WTC11 (cell line): Measurements from ENCODE around the gene HOXA1. TPM values are rescaled to one million over a fixed set of nuclear protein-coding genes. Genes with fewer than 3 reads are reported as not detected.

ENCODE experiments used
- ATAC-seq: fragments of 200-7000 bp; cut with Tn5 transposase; 2 replicates; pipeline ENCODE4 v1.10.0; 2021; ENCODE audit warnings: mild to moderate bottlenecking, moderate library complexity
- CTCF ChIA-PET: fragments of 300-600 bp; sonication (Branson Sonifier 250); formaldehyde crosslinking; loops from one replicate; lab custom pipeline; 2021; ENCODE audit warnings: antibody characterized with exemption; lab: Charles Lee
- POLR2A ChIA-PET: fragments of 350-600 bp; sonication (Branson Sonifier 250); formaldehyde crosslinking; loops from one replicate; lab custom pipeline; 2021; ENCODE audit warnings: antibody characterized with exemption; lab: Charles Lee
- DNase-seq: peaks from one replicate; pipeline ENCODE4 v3.0.0; 2021; ENCODE audit warnings: low spot score
- H3K27ac Mint-ChIP-seq: 2 replicates; pipeline ENCODE4 v1.8.0; 2021; ENCODE audit warnings: mixed read lengths
- H3K27me3 Mint-ChIP-seq: 2 replicates; pipeline ENCODE4 v1.8.0; 2021; ENCODE audit warnings: low read depth, mild to moderate bottlenecking, moderate library complexity, mixed read lengths
- H3K36me3 Mint-ChIP-seq: 2 replicates; pipeline ENCODE4 v1.8.0; 2021; ENCODE audit warnings: mixed read lengths
- H3K4me1 Mint-ChIP-seq: 2 replicates; pipeline ENCODE4 v1.8.0; 2022; ENCODE audit warnings: mixed read lengths
- H3K4me3 Mint-ChIP-seq: 2 replicates; pipeline ENCODE4 v1.8.0; 2021; ENCODE audit warnings: mild to moderate bottlenecking, moderate library complexity, mixed read lengths
- H3K9me3 Mint-ChIP-seq: 2 replicates; pipeline ENCODE4 v1.8.0; 2021; ENCODE audit warnings: mixed read lengths
- ATF2 ChIP-seq: sonication (generic); formaldehyde crosslinking; IDR thresholded peaks from 2 replicates; pipeline ENCODE4 v1.8.1; 2022; ENCODE audit warnings: low read depth, missing genetic modification reagents, borderline replicate concordance
- GRHL2 ChIP-seq: fragments of 250-450 bp; sonication (Bioruptor Pico); IDR thresholded peaks from 2 replicates; pipeline ENCODE4 v1.8.0; 2022; ENCODE audit warnings: mild to moderate bottlenecking, moderate library complexity; ENCODE audit not compliant: insufficient replicate concordance, severe bottlenecking
- IRF2 ChIP-seq: sonication (generic); formaldehyde crosslinking; IDR thresholded peaks from 2 replicates; pipeline ENCODE4 v1.8.0; 2022; ENCODE audit warnings: low read depth, missing genetic modification reagents, borderline replicate concordance
- KAT7 ChIP-seq: sonication (generic); formaldehyde crosslinking; IDR thresholded peaks from 2 replicates; pipeline ENCODE4 v1.8.1; 2023; ENCODE audit warnings: missing genetic modification reagents, mild to moderate bottlenecking, borderline replicate concordance
- NFE2L1 ChIP-seq: sonication (generic); formaldehyde crosslinking; IDR thresholded peaks from 2 replicates; pipeline ENCODE4 v1.8.1; 2023; ENCODE audit warnings: missing genetic modification reagents
- ZBTB43 ChIP-seq: sonication (generic); formaldehyde crosslinking; IDR thresholded peaks from 2 replicates; pipeline ENCODE4 v1.8.1; 2023; ENCODE audit warnings: mild to moderate bottlenecking, missing genetic modification reagents
- ZNF138 ChIP-seq: sonication (generic); formaldehyde crosslinking; conservative IDR thresholded peaks from 2 replicates; pipeline ENCODE4 v1.8.1; 2022; ENCODE audit warnings: mild to moderate bottlenecking, moderate library complexity, missing genetic modification reagents
- ZNF219 ChIP-seq: sonication (generic); formaldehyde crosslinking; IDR thresholded peaks from 2 replicates; pipeline ENCODE4 v1.8.0; 2023; ENCODE audit warnings: missing genetic modification reagents, mild to moderate bottlenecking, borderline replicate concordance
- ZNF423 ChIP-seq: fragments of 250-450 bp; sonication (Bioruptor Pico); IDR thresholded peaks from 2 replicates; pipeline ENCODE4 v2.1.2; 2022; ENCODE audit warnings: mild to moderate bottlenecking, moderate library complexity
- total RNA-seq: library from RNA; stranded (reverse); gene quantifications from 3 replicates; pipeline ENCODE4 v1.2.3, GENCODE V29; 2021
- TF ChIP-seq, protein P1 (sequence below): fragments of 250-450 bp; sonication (Bioruptor Pico); conservative IDR thresholded peaks from 2 replicates; pipeline ENCODE4 v1.9.0; 2021; ENCODE audit warnings: mild to moderate bottlenecking
- TF ChIP-seq, protein P2 (sequence below): sonication (generic); formaldehyde crosslinking; conservative IDR thresholded peaks from 2 replicates; pipeline ENCODE4 v1.8.1; 2023; ENCODE audit warnings: mild to moderate bottlenecking, low read depth, missing genetic modification reagents, moderate library complexity
- TF ChIP-seq, protein P3 (sequence below): fragments of 250-450 bp; sonication (Bioruptor Pico); IDR thresholded peaks from 2 replicates; pipeline ENCODE4 v1.9.0; 2021; ENCODE audit warnings: moderate library complexity, mild to moderate bottlenecking, inconsistent platforms, borderline replicate concordance
- TF ChIP-seq, protein P4 (sequence below): sonication (generic); formaldehyde crosslinking; IDR thresholded peaks from 2 replicates; pipeline ENCODE4 v1.8.0; 2022; ENCODE audit warnings: mild to moderate bottlenecking, missing genetic modification reagents
- TF ChIP-seq, protein P5 (sequence below): sonication (generic); formaldehyde crosslinking; IDR thresholded peaks from 2 replicates; pipeline ENCODE4 v1.8.0; 2022; ENCODE audit warnings: mild to moderate bottlenecking, missing genetic modification reagents
- TF ChIP-seq, protein P6 (sequence below): fragments of 250-450 bp; sonication (Bioruptor Pico); IDR thresholded peaks from 2 replicates; pipeline ENCODE4 v1.8.0; 2021; ENCODE audit warnings: mild to moderate bottlenecking

Gene HOXA1
- total RNA-seq, 1 experiment from 2014 or later = not detected

DNA sequence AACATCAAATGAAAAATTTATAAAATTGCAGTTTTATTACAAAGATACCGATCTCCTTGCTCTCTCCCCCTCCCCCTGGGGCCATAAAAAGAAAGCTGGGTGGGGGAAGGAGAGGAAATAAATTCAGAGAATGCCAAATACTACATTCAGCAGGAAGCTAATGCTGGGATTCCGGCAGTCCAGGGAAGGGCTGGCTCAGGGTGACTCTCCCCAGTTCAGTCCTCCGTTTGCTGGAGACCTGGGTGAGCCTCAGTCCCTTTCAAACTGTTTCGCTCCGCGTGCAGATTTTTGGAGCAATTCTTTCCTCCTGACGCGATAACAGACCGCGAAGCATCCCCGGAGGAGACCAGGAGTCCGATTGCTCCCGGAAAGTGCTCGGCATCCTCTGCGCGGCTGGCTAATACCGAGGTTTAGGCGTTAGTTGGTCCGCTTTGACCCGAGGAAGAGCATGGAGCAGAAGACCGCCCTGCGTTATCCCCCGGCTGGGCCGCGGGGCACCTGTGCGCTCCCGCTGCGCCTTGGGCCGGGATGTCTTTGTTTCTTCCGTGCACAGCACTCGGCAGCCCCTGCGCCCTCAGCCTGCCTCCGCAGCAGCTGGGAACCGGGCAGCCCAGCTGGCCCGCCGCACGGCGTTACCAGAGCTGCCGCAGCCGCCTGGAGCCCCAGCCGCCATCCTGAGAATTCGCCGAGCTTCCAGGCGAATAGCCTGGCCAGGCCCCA is 10.5 kb upstream of the HOXA1 start:
- POLR2A ChIA-PET = no interaction called here
- DNase-seq = peak; percentile 73
- Mint-ChIP-seq H3K4me3 (0 out of 2 replicates have a peak overlapping the region, but pooled peaks have one; percentile 12), H3K27ac (no peak overlapping the region), H3K36me3 (no peaks in the 10 kb centered on the region; the same call in 1 of the 2 replicates), H3K4me1 (peaks cover 33% of the 10 kb centered on the region), H3K9me3 (no peaks in the 10 kb centered on the region), H3K27me3 (peaks cover 100% of the 10 kb centered on the region)
- peak; percentile 29 for ATAC-seq
- CTCF ChIA-PET = interaction anchor here (1.5 to 2.0 kb wide), 4 partner anchors 37 to 73 kb away, joined by 3 to 7 read pairs (median 6); partner anchors contain the start of gene HOXA5
- TF ChIP-seq ZNF423 (CRISPR knock-in tag) (peak; percentile 88), ZBTB43 (CRISPR knock-in tag) (no peak)

DNA sequence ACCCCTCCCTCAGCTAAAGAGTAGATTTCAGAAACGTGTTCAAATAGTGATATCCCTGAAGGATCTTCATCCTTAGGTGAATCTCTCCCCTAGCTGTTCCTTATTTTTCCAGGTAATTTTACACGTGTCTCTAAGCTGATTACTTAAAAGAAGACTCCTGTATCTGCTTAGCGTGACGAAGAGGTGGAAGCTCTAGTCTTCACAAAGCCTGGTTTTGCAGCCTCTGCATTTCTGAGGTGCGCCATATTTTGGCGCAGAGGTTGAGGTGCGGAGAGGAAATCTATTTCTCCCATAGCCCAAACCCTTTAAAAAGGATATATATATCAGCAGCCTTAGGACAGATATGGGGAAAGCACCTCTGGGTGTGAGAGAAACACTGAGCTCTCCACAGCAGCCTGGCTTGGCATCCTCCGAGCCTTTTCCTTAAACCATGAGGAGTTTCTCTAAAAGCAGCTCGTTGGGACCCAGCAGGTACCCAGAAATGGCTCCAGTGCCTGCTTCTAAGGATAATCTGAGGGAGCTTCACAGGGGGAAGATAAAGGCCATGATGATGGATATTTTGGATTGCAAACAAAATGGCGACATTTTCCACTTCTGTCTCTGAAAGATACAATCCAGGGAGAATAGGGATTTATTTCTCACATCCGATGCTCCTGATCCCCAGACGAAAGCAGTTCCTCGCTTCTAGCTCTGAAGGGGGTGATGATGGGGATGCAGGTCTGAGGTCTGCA is 9.7 kb upstream of the HOXA1 start:
- POLR2A ChIA-PET = no interaction called here
- Mint-ChIP-seq H3K4me3 (no peak overlapping the region), H3K4me1 (peaks cover 37% of the 10 kb centered on the region), H3K9me3 (no peaks in the 10 kb centered on the region), H3K27me3 (peaks cover 100% of the 10 kb centered on the region), H3K27ac (no peak overlapping the region), H3K36me3 (no peaks in the 10 kb centered on the region; the same call in 1 of the 2 replicates)
- DNase-seq (no peak), ATAC-seq (no peak)
- TF ChIP-seq, protein P1, sequence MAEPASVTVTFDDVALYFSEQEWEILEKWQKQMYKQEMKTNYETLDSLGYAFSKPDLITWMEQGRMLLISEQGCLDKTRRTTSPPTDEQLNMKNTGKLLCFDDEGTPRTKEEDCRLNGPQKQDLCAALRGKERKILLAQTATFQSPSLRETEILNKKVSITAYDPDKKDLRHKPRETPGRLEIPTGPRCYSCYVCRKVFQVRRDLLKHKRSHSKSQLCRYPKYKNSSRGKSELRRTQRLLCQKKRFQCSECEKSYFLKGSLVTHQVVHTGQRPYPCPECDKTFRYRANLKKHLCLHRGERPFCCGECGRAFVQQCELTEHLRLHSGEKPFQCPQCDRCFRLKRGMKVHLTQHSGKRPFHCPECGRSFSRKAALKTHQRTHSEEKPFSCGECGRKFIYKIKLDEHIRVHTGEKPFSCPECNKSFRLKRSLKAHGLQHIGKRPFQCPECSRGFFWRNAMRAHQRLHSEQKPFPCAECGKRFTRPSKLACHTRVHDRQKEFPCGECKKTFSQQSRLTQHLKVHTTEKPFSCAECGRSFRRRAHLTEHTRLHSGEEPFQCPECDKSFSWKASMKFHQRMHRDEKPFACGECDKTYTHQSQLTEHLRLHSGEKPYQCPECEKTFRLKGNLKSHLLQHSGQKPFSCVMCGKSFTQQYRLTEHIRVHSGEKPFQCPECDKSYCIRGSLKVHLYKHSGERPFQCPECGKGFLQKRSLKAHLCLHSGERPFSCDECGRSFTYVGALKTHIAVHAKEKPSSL = no peak
- TF ChIP-seq, protein P2, sequence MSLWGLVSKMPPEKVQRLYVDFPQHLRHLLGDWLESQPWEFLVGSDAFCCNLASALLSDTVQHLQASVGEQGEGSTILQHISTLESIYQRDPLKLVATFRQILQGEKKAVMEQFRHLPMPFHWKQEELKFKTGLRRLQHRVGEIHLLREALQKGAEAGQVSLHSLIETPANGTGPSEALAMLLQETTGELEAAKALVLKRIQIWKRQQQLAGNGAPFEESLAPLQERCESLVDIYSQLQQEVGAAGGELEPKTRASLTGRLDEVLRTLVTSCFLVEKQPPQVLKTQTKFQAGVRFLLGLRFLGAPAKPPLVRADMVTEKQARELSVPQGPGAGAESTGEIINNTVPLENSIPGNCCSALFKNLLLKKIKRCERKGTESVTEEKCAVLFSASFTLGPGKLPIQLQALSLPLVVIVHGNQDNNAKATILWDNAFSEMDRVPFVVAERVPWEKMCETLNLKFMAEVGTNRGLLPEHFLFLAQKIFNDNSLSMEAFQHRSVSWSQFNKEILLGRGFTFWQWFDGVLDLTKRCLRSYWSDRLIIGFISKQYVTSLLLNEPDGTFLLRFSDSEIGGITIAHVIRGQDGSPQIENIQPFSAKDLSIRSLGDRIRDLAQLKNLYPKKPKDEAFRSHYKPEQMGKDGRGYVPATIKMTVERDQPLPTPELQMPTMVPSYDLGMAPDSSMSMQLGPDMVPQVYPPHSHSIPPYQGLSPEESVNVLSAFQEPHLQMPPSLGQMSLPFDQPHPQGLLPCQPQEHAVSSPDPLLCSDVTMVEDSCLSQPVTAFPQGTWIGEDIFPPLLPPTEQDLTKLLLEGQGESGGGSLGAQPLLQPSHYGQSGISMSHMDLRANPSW = no peak
- TF ChIP-seq ZNF138 = no peak
- no peak for TF ChIP-seq NFE2L1 (CRISPR knock-in tag)
- TF ChIP-seq ZNF219 (CRISPR knock-in tag) = no peak
- TF ChIP-seq ATF2 (CRISPR knock-in tag) = no peak
- TF ChIP-seq, protein P3, sequence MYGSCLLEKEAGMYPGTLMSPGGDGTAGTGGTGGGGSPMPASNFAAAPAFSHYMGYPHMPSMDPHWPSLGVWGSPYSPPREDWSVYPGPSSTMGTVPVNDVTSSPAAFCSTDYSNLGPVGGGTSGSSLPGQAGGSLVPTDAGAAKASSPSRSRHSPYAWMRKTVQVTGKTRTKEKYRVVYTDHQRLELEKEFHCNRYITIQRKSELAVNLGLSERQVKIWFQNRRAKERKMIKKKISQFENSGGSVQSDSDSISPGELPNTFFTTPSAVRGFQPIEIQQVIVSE (CRISPR knock-in tag) = no peak
- no peak for TF ChIP-seq GRHL2
- TF ChIP-seq, protein P4, sequence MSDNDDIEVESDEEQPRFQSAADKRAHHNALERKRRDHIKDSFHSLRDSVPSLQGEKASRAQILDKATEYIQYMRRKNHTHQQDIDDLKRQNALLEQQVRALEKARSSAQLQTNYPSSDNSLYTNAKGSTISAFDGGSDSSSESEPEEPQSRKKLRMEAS (CRISPR knock-in tag) = no peak
- TF ChIP-seq IRF2 (CRISPR knock-in tag) = no peak
- TF ChIP-seq, protein P5, sequence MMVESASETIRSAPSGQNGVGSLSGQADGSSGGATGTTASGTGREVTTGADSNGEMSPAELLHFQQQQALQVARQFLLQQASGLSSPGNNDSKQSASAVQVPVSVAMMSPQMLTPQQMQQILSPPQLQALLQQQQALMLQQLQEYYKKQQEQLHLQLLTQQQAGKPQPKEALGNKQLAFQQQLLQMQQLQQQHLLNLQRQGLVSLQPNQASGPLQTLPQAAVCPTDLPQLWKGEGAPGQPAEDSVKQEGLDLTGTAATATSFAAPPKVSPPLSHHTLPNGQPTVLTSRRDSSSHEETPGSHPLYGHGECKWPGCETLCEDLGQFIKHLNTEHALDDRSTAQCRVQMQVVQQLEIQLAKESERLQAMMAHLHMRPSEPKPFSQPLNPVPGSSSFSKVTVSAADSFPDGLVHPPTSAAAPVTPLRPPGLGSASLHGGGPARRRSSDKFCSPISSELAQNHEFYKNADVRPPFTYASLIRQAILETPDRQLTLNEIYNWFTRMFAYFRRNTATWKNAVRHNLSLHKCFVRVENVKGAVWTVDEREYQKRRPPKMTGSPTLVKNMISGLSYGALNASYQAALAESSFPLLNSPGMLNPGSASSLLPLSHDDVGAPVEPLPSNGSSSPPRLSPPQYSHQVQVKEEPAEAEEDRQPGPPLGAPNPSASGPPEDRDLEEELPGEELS = no peak
- TF ChIP-seq, protein P6, sequence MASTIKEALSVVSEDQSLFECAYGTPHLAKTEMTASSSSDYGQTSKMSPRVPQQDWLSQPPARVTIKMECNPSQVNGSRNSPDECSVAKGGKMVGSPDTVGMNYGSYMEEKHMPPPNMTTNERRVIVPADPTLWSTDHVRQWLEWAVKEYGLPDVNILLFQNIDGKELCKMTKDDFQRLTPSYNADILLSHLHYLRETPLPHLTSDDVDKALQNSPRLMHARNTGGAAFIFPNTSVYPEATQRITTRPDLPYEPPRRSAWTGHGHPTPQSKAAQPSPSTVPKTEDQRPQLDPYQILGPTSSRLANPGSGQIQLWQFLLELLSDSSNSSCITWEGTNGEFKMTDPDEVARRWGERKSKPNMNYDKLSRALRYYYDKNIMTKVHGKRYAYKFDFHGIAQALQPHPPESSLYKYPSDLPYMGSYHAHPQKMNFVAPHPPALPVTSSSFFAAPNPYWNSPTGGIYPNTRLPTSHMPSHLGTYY (CRISPR knock-in tag) = no peak
- no peak for TF ChIP-seq KAT7 (CRISPR knock-in tag)
- CTCF ChIA-PET = interaction anchor here (1.5 to 2.0 kb wide), 4 partner anchors 38 to 74 kb away, joined by 3 to 7 read pairs (median 6); partner anchors contain the start of gene HOXA5
